Smooth muscle cell of the brain vasculature (primary cell): ENCODE measurements around the gene CRYBG1.

Experiments
- DNase-seq: peaks from one replicate; pipeline ENCODE4 v3.0.0-alpha.2; 2012; ENCODE audit warnings: low read depth, low spot score

Gene CRYBG1

DNA sequence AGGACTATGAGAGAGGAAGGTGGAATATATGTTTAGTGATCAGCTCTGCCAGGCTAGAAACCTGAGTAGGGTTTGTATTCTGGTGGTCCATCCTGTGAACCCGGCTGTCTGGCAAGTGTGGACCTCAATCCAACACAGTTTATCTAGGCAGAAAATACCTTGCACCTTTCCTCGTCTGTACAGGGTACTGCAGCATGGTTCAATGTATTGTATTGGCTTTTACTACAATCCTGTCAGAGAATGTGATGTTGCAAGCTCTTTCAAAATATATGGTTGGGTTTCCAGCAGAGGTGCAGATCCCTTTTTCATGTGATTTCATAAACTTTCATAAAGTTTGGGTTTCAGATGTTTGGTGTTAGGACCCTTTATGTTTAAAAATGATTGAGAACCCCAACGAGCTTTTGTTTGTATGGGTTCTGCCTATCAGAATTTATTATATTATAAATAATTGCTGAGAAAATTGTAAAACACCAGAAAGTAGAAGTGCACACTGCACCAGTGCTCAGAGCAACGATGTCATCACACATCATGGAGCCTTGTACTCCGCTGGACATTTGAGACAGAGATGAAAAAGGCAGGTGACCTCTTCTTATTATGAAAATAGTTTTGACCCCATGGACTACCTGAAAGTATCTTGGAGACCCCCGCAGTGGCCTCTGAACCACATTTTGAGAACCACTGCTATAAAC lies 162.2 kb downstream of the CRYBG1 start:
- no peak for DNase-seq

- no peak for DNase-seq
These were observed 164.8 kb downstream of the CRYBG1 start for GRCh38 chr6:106525107-106525881.

DNA sequence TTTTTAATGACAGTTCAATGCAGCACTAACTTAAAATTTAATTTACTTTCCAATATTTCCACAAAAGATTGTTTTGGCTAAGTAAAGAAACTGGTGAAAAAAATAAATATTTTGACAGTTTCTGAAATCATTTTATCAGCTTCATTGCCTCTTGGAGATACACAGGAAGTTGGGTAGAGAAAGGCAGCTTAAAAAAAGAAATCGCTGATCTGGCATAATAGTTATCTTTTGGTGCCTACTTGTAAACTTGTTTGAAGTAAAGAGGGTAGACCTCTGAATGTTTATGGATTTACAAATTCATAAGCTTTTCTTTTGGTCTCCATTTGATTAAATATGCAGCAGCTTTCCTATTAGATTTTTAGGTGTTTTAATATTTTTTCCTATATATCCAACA lies 165.4 kb downstream of the CRYBG1 start:
- DNase-seq, result no peak

GRCh38 chr6:106527117-106527516 lies 166.6 kb downstream of the CRYBG1 start:
- DNase-seq, result no peak

DNA sequence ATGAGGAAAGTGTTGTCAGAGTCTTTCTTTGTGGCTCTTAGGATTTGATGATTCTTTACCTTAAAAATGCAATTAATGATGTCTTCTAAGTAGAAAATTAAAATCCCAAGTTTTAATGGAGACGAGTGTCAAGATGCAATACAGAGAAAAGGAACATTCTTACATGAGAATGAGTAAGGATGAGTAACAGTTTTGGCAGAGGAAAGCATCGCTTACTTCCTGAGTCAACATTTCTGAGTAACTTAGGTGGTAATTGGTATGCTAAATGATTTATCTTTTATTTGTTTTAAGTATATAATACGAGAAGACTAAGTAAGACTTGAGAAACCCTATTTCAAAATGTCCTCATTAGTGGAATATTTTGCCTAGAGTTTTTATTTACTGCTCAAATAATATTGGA lies 167.5 kb downstream of the CRYBG1 start:
- no peak for DNase-seq

DNA sequence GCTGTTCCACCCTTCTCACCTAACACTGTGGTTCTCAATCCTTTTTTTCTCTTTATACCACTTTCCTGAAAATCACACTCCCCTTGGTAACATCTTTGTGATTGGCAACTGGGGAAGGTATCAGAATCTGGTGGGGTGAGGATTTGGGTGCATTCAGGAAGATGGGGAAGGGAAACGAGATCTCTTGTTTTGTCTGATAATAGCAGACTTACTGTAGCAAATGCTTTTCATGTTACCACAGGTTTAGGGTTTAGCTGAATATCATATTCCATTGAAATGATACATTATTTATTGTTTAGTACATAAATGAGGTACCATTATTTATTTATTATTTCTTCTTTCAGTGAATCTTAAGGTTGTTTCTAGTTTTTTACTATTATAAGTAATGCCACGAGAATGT lies 168.0 kb downstream of the CRYBG1 start:
- no peak for DNase-seq

DNA sequence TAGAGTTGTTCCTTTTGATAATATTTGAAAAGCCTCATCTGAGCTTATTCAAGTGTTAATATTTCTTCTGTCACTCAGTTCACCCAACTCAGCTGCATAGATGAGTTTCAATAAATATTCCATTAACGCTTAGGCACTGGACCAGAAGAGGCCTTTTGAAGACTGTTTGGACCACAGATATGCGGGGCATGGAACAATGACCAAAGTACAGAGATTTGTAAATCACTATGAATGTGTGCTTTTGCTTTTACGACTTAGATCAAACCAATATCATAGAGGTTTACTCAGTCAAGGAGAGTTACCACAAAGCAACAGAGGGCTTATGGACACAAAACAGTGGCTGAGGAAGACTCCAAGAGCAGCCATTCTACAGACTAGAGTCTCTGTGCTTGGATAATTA lies 168.9 kb downstream of the CRYBG1 start:
- DNase-seq, result no peak

DNA sequence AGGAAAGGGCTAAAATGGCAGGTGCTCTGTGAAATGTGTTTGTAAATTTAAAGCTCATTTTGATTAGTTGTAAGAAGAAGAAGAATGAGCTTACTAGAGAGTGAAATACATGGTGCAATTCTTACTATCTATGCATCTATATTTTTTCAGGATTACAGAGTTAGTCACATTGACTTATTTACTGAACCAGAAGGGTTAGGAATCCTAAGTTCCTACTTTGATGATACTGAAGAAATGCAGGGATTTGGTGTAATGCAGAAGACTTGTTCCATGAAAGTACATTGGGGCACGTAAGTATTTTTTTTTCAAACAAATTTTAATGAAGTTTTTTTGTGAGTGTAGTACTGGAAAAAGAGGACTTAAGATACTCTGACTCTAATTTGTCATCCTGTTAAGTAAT lies 169.5 kb downstream of the CRYBG1 start:
- no peak for DNase-seq

DNA sequence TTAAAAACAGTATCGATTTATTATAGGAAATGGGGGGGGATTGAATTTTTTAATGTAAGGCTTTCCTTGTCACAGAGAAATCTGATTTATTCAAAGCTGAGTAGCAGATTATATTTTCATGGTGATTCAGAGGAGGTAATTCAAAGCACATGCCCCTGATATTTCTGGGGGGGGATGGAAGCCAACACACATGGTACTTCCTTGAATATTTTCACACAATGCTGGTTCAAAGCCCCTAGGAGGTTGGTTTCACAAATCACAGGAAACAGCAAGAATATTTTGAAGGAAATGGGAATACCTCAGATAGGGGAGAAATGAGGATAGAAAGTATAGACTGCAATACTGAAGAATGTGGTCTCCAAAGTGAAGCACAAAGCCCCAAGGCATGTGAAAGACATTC lies 170.0 kb downstream of the CRYBG1 start:
- DNase-seq, result no peak

DNA sequence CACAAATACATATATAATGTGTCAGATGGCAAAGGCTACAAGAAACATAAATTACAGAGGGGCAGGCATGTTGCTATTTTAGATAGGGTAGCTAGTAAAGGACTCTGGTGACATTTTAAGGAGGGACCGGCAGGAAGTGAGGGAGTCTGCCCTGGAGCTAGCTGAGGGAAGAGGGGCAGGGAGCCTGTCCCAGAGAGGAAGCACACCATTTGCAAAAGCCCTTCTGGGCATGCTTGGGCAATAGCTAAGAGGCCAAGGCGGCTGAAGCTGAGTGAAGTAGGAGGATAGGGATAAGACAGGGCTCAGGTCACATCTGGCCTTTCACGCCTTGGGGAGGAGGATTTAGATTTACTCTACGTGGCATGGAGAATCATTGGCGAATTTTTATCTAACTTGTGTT lies 172.5 kb downstream of the CRYBG1 start:
- no peak for DNase-seq

DNA sequence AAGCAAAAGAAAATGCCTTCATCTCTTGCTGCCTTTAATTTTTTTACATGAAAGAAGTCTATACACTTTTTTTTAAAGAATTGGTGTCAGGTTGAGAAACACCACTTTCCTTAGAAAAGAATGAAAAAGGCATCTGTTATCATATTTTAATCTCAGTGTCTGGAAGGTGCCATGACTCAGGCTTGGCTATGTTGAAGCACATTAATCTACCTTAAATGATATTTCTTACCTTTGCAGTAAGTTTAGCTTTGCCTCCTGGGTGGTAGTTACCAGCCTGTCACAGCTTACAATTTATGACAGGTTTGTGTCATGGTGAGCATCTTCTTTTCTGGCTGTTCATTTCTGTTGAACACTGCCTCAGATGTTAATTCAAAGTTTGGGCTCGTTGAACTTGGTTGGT lies 173.5 kb downstream of the CRYBG1 start:
- no peak for DNase-seq

GRCh38 chr6:106534564-106534982 lies 174.1 kb downstream of the CRYBG1 start:
- no peak for DNase-seq

DNA sequence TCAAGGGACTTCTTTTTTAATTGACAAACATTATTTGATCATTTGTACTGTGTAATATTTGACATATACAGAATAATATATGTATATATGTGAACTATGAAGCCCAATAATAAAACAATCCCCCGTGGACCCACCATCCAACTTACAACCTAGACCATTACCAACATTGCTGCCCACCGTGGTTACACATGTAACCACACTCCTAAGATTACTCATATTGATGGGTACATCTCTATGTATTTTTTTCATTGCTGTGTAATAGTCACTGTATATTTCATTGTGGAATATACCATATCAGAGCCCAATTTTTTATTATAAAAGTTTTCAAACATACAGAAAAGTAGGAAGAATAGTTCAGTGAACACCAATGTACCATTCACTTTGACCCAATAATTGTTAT lies 174.5 kb downstream of the CRYBG1 start:
- no peak for DNase-seq

- DNase-seq, result no peak
These were observed 175.8 kb downstream of the CRYBG1 start for GRCh38 chr6:106536357-106536756.

DNA sequence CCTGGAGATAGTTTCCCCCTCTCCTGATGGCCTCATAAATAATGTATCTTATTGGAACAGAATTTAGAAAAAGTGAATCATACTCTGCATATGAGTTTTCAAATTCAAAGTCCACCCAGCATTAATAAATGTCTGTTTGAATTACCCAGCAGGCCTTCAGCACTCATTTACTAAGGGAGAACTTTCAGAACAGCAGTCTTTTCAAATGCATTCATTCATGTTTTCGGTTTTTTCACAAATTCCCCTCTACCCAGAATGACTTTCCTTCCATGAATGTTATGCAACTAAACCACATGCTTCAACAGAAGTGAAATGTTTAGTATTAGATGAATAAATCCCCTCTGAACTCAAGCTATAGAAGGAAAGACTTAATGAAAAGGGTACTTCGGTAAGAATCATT lies 176.3 kb downstream of the CRYBG1 start:
- no peak for DNase-seq

GRCh38 chr6:106537662-106538061 lies 177.1 kb downstream of the CRYBG1 start:
- DNase-seq, result no peak

- no peak for DNase-seq
These were observed 177.6 kb downstream of the CRYBG1 start for GRCh38 chr6:106538145-106538544.

- DNase-seq, result no peak
These were observed 179.4 kb downstream of the CRYBG1 start for GRCh38 chr6:106539936-106540335.

DNA sequence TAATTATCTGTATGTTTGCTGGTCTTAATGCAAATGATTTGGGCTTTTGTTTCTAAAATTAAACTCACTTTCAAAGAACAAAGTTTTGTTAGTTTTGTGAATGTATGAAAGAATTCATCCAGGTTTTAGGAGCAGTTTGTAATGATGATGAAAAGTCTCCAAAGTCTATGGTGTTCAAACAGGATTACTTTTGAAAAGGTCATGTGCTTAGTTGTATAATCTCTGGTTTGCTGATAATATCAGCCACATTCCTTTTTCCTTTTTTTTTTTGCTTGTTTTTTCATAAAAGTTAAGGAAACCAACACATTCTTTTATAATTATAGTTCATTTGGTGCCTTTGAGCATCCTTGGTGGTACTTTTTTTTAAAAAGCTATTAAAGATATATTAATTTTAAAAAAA lies 179.9 kb downstream of the CRYBG1 start:
- DNase-seq, result no peak

DNA sequence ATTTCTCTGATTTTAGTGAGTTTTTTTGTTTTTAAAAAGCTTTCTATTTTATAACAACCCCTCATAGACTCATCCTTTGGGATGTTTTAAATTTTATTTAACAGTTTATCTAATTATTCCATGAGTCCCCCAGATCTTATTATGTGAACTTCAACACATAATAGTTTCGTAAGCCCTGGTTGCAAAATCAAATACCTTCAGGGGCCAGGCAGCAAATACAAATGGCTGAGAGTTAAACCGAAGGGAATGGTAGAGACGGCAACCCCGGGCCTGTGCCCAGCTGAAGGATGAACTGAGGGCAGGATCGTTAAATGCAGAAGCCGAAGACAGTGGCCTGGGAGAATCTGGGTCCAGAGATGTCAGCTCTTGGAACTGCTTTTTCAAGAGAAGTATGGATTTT lies 180.4 kb downstream of the CRYBG1 start:
- DNase-seq, result no peak

DNA sequence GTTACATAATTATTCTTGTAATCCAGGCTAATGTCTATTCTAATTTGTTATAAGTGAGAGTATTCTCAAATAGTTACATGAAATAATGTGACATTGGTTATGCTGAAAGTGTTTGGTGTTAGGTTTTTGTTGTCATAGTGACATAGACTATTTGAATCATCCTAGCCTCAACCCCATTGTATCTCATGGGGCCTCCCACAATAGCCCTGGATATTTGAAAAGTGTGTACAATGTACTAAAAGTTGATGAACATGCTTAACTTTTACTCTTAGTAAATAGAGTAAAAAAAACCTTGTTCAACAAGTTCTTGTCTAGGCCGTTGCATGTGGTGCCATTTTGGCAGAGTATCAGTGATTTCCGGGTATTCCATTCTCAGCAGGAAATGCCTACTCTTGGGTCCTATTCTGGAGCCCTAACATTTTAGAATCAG lies 185.8 kb downstream of the CRYBG1 start:
- no peak for DNase-seq

GRCh38 chr6:106546691-106547414 lies 186.3 kb downstream of the CRYBG1 start:
- no peak for DNase-seq
